Stimulated activated CD4-positive, alpha-beta T cell treated with anti-CD3 and anti-CD28 coated beads, Interleukin-1b, Interleukin-23, amount 100 ng/mL, for 1 hour (primary cell): Measurements from ENCODE around the gene ARID3B.
"Not testable (repeated sequence)": the region's sequence is repeated elsewhere in the genome, so short reads cannot be mapped to it uniquely, and the experiment has no call there.

Experiments used
- DNase-seq, 2 donors: peaks; one replicate each; pipeline ENCODE4 v3.0.0-alpha.2; 2020; ENCODE audit warnings: low read depth in 2 of 2

ARID3B gene

GRCh38 chr15:74537736-74538135, 3.3 kb upstream of the ARID3B start:
- DNase-seq = no peak

GRCh38 chr15:74539521-74539920, 1.5 kb upstream of the ARID3B start:
- not testable (repeated sequence) for DNase-seq

DNA sequence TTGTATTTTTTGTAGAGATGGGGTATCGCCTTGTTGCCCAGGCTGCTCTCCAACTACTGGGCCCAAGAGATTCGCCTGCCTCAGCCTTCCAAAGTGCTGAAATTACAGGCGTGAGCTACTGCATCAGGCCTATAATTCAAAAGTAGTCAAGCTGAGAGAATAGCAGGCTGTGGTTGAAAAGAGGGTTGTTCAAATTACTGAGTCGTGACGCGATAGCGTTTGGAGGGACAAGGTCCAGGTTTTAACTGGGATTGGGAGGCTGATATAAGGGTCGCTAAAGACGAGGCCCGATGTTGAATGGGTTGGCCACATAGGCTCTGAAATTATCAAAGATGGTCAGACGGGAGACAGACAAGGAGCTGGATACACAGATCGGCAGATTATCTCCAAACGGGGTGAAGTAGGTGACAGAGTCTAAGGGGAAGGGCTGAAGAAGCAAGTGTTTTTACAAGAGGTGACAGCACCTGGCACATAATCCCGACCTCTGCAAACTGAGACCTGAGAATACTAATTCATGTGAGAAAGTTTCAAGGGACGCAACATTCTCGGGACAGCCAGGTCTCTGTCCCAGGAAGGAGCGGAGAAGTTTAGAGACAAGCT, 759 bp upstream of the ARID3B start:
- DNase-seq = no peak

GRCh38 chr15:74541494-74542165, 610 bp downstream of the ARID3B start:
- DNase-seq = peak in 1 of 2 donors; percentile 42

GRCh38 chr15:74542166-74543042, 1.4 kb downstream of the ARID3B start:
- no peak for DNase-seq

GRCh38 chr15:74543043-74543422, 2.0 kb downstream of the ARID3B start:
- no peak for DNase-seq

DNA sequence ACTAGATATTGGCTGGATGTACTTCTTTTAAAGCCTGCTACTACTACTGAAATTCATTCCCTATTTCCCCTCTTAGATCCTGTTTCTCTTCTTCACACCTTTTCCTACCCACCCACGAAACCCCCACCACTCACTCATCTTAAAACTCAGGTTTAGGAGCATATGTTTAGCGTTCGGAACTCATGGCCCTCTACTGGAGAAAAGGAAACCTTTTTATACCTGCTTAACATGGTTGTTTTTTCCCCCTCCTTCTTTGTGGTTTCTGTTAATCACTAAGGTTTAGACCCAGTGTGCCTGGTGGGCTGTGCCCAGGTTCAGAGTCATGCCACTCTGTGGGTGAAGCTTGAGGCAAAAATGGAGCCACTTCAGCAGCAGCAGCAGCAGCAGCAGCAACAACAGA, 2.6 kb downstream of the ARID3B start:
- DNase-seq = no peak

- no peak for DNase-seq
Measured at GRCh38 chr15:74545086-74545485, 4.1 kb downstream of the ARID3B start.

GRCh38 chr15:74545776-74546656, 5.0 kb downstream of the ARID3B start:
- peak; percentile 72 to 85 for DNase-seq

DNA sequence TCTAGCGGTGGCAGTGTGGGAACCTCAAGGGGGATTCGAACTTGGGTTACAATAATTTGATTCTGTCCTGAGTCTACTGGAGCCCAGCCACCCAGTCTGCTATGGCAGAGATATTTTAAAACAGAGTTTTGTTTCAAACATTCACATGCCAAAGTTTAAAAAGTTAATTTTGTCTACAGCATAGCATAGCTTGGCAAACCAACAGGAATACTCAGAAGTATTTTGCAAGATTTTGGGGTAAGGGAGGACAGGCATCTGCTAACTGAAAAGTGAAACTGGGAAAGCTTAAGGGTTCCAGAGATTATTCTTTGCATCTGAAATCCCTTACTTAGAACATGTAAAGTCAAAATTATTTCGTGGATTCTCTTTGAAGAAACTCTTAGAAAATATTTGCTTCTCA, 6.6 kb downstream of the ARID3B start:
- DNase-seq = no peak

DNA sequence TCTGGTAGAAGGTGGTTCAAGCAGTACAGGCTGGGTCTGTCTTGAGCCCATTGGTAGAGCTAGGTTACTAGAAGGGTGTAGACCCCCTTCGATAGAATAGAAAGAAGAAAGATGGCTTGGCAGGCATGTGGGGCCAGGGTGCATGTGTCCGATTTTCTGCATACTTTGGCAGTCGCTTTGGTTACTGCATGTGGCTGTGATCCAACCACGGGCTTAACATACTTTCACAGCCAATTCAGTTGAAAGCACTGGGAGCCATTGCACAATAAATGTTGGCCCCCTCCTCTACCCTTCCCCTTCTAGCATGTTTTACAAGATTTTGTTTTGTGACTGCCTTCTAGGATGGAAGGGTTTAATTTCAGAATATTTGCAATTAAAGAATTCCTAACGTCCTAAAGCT, 7.2 kb downstream of the ARID3B start:
- no peak for DNase-seq

- no peak for DNase-seq
Measured at GRCh38 chr15:74549816-74550215, 8.8 kb downstream of the ARID3B start.

GRCh38 chr15:74551714-74552113, 10.7 kb downstream of the ARID3B start:
- no peak for DNase-seq

DNA sequence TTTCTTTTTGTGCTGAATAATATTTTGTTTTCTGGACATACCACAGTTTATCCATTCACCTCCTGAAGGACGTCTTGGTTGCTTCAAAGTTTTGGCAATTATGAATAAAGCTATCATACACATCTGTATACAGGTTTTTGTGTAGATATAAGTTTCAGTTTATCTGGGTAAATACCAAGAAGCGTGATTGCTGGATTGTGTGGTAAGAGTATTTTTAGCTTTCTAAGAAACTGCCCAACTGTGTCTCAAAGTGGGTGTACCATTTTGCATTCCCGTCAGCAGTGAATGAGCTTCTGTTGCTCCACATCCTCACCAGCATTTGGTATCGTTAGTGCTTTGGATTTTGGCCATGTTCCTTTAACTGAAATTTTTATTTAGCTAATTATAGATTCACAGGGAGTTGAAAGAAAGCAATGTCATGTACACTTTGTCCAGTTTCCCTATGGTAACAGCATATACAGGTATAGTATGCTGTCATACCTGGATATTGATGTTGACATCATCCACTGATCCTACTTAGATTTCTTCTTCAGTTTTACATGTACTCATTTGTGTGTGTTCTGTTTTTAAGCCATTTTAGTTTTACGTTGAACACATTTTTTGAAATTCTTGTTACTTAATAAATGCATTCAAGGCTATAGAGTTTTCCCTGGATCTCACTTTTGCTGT, 11.9 kb downstream of the ARID3B start:
- DNase-seq = no peak

DNA sequence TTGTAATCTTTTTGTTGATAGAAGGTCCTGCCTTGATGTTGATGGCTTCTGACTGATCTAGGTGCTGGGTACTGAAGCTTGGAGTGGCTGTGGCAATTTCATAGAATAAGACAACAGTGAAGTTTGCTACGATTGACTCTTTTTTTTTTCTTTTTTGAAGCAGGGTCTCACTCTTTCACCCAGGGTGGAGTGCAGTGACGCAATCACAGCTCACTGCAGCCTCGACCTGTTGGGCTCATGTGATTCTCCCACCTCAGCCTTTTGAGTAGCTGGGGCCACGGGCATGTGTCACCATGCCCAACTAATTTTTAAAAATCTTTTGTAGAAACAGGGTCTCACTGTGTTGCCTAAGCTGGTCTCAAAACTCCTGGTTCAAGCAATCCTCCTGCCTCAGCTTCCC, 14.2 kb downstream of the ARID3B start:
- DNase-seq = no peak

DNA sequence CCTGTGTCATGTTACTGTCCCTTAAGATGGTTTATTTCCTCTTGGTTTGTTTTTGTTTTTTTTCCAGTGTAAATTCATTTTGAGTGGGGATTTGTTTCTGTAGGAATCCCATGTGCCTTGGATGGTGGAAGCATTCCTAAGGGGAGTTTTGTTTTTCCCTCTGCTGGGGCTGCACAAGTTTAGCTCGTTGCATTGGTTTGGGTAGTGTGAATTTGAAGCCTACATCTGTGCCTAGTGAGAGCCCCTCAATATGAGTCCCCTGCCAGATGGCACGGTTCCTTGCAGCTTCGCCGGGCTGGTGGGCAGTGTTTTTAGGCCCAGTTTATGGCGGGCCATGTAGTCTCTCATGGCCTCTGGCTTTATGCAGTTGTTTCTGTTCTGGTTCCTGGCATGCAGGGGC, 17.7 kb downstream of the ARID3B start:
- no peak for DNase-seq

GRCh38 chr15:74563442-74563841, 22.4 kb downstream of the ARID3B start:
- DNase-seq = no peak

- DNase-seq = no peak
Measured at GRCh38 chr15:74564182-74564581, 23.2 kb downstream of the ARID3B start.

DNA sequence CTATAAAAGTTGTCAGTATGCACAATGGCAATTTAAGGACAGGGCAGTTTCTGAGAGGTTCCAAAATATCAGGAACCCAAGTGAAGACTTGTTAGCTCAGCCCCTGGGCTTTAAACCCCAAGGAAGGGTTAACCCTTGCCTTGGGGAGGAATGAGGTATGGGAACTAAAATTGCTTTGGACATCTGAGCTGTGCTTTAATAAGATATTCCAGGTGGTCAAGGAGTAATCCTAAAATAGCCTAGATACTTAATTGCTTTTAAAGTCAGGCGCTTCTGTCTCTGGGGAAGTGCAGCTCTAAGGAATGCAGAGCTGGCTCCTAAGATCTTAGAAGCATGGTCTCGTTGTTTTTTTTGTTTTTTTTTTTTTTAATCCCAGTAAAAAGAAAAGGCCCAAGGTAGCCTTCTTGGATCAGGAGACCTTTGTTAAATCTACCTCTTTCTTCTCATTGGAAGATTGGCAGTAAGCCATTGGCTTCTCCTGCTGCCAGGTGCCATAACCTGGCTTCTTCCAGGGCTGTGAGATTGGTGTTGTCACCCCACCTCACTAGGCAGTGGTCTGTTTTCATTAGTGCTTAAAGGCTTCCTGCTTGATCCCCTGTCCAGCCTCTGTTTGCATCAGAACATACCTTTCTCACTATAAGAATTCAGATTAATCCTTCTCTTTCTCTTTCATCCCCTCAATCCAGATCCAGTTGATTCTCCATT, 24.5 kb downstream of the ARID3B start:
- no peak for DNase-seq

DNA sequence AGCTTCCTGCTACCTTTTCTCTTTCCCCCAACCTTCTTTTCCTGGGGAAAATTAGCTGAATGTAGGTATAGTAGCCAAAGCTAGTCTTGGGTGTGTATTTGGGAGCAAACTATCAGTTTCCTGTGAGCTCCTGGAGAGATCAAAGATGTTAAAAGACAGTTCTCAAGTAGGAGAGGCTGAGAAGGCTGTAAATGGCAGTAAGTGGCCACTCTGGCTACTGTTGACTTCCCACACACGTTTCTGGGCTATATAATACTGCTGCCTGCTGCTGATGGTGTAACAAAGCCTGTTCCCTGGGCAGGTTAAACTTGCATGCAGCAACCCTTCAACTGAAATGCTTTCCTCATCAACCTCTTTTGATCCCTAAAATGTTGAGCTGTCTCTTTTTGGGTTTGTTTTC, 27.6 kb downstream of the ARID3B start:
- DNase-seq = no peak

GRCh38 chr15:74569731-74570070, 28.7 kb downstream of the ARID3B start:
- no peak for DNase-seq
